Loucy (cell line): Measurements from ENCODE around the gene ZNF732.
"Not testable (repeated sequence)": the region's sequence is repeated elsewhere in the genome, so short reads cannot be mapped to it uniquely, and the experiment has no call there.

ENCODE experiments used
- H2AFZ ChIP-seq: fragments of 200-600 bp; sonication (generic); 2 replicates; pipeline ENCODE4 v1.6.0; 2016; ENCODE audit warnings: antibody characterized with exemption, mild to moderate bottlenecking, low read length, moderate library complexity
- H3F3A ChIP-seq: fragments of 200-600 bp; 2 replicates; pipeline ENCODE4 v1.6.0; 2016; ENCODE audit warnings: antibody characterized with exemption, low read depth, mild to moderate bottlenecking
- H3K27me3 ChIP-seq: fragments of 200-600 bp; sonication (generic); 2 replicates; pipeline ENCODE4 v1.6.1; 2014; ENCODE audit warnings: low read length, mild to moderate bottlenecking; ENCODE audit not compliant: insufficient read depth, poor library complexity, severe bottlenecking
- H3K36me3 ChIP-seq: fragments of 200-600 bp; sonication (generic); 2 replicates; pipeline ENCODE4 v1.6.1; 2016; ENCODE audit warnings: low read length; ENCODE audit not compliant: insufficient read depth
- H3K4me1 ChIP-seq: fragments of 200-600 bp; sonication (generic); 2 replicates; pipeline ENCODE4 v1.5.1; 2014; ENCODE audit warnings: low read length, mild to moderate bottlenecking; ENCODE audit not compliant: insufficient read depth, poor library complexity, severe bottlenecking
- H3K4me2 ChIP-seq: fragments of 200-600 bp; sonication (generic); 2 replicates; pipeline ENCODE4 v1.6.0; 2014; ENCODE audit warnings: antibody characterized with exemption, low read length, low read depth, mild to moderate bottlenecking; ENCODE audit not compliant: poor library complexity, severe bottlenecking
- H3K4me3 ChIP-seq: fragments of 200-600 bp; sonication (generic); 2 replicates; pipeline ENCODE4 v1.5.1; 2014; ENCODE audit warnings: low read length, mild to moderate bottlenecking, mixed read lengths; ENCODE audit not compliant: poor library complexity, severe bottlenecking
- H3K79me2 ChIP-seq: fragments of 200-600 bp; sonication (generic); 2 replicates; pipeline ENCODE4 v1.6.1; 2014; ENCODE audit warnings: low read length; ENCODE audit not compliant: insufficient read depth
- H3K9ac ChIP-seq: fragments of 200-600 bp; sonication (generic); 2 replicates; pipeline ENCODE4 v1.6.0; 2014; ENCODE audit warnings: mild to moderate bottlenecking, low read depth, low read length, moderate library complexity; ENCODE audit not compliant: poor library complexity, severe bottlenecking
- H3K9me2 ChIP-seq: fragments of 200-600 bp; sonication (generic); replicated peaks from 2 replicates; pipeline ENCODE4 v1.6.1; 2016; ENCODE audit warnings: low read depth, low read length, mixed read lengths
- H3K9me3 ChIP-seq: fragments of 200-600 bp; sonication (generic); 2 replicates; pipeline ENCODE4 v1.6.1; 2014; ENCODE audit warnings: mild to moderate bottlenecking, antibody characterized with exemption, low read length, low read depth; ENCODE audit not compliant: insufficient read depth
- H4K20me1 ChIP-seq: fragments of 200-600 bp; sonication (generic); 2 replicates; pipeline ENCODE4 v1.6.0; 2014; ENCODE audit warnings: antibody characterized with exemption, low read length, mild to moderate bottlenecking; ENCODE audit not compliant: insufficient read depth, poor library complexity, severe bottlenecking
- EZH2phosphoT487 ChIP-seq: fragments of 200-600 bp; IDR thresholded peaks from 2 replicates; pipeline ENCODE4 v1.6.1; 2018; ENCODE audit warnings: antibody characterized with exemption, mild to moderate bottlenecking, moderate library complexity, borderline replicate concordance
- TF ChIP-seq, protein P1 (sequence below): fragments of 200-600 bp; sonication (generic); conservative IDR thresholded peaks from 2 replicates; pipeline ENCODE4 v1.5.1; 2014; ENCODE audit warnings: mild to moderate bottlenecking, antibody characterized with exemption, low read length

ZNF732 gene

GRCh38 chr4:273309-274017 is 31.8 kb downstream of the ZNF732 start:
- Histone ChIP-seq H2AFZ (no peak overlapping the region), H3K27me3 (no peaks in the 10 kb centered on the region), H3K9me2 (no peaks in the 10 kb centered on the region), H3K4me3 (no peak overlapping the region), H3K36me3 (no peaks in the 10 kb centered on the region), H3K4me2 (no peak overlapping the region), H3K9ac (no peak overlapping the region), H4K20me1 (no peaks in the 10 kb centered on the region), H3K9me3 (peaks cover 75% of the 10 kb centered on the region), H3K4me1 (no peaks in the 10 kb centered on the region), H3F3A (no peaks in the 10 kb centered on the region), H3K79me2 (no peaks in the 10 kb centered on the region)
- TF ChIP-seq, protein P1, sequence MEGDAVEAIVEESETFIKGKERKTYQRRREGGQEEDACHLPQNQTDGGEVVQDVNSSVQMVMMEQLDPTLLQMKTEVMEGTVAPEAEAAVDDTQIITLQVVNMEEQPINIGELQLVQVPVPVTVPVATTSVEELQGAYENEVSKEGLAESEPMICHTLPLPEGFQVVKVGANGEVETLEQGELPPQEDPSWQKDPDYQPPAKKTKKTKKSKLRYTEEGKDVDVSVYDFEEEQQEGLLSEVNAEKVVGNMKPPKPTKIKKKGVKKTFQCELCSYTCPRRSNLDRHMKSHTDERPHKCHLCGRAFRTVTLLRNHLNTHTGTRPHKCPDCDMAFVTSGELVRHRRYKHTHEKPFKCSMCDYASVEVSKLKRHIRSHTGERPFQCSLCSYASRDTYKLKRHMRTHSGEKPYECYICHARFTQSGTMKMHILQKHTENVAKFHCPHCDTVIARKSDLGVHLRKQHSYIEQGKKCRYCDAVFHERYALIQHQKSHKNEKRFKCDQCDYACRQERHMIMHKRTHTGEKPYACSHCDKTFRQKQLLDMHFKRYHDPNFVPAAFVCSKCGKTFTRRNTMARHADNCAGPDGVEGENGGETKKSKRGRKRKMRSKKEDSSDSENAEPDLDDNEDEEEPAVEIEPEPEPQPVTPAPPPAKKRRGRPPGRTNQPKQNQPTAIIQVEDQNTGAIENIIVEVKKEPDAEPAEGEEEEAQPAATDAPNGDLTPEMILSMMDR = no peak
- no peak for TF ChIP-seq EZH2phosphoT487

DNA sequence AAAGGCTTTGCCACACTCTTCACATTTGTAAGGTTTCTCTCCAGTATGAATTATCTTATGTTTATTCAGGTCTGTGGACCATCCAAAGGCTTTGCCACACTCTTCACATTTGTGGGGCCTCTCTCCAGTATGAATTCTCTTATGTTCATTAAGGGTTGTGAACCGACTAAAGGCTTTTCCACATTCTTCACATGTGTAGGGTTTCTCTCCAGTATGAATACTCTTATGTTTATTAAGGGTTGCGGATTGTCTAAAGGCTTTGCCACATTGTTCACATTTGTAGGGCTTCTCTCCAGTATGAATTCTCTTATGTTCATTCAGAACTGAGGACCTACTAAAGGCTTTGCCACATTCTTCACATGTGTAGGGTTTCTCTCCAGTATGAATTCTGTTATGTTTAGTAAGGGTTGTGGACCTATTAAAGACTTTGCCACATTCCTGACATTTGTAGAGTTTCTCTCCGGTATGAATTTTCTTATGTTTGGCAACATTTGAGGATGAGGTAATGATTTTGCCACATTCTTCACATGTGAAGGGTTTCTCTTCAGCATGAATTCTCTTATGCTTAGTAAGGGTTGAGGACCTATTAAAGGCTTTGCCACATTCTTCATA is 33.7 kb downstream of the ZNF732 start:
- Histone ChIP-seq H2AFZ (no peak overlapping the region), H4K20me1 (no peaks in the 10 kb centered on the region), H3K9me3 (peaks cover 58% of the 10 kb centered on the region), H3F3A (no peaks in the 10 kb centered on the region), H3K9me2 (no peaks in the 10 kb centered on the region), H3K9ac (no peak overlapping the region), H3K36me3 (no peaks in the 10 kb centered on the region), H3K4me3 (no peak overlapping the region), H3K4me2 (no peak overlapping the region), H3K79me2 (no peaks in the 10 kb centered on the region), H3K4me1 (no peaks in the 10 kb centered on the region), H3K27me3 (no peaks in the 10 kb centered on the region)
- TF ChIP-seq, protein P1 = no peak
- TF ChIP-seq EZH2phosphoT487 = no peak

- H3K36me3 ChIP-seq, H3K9ac ChIP-seq, H3K4me3 ChIP-seq, H3F3A ChIP-seq, H3K27me3 ChIP-seq, H4K20me1 ChIP-seq, H3K9me2 ChIP-seq, H2AFZ ChIP-seq, H3K4me1 ChIP-seq, H3K79me2 ChIP-seq, H3K4me2 ChIP-seq: not testable (repeated sequence)
- H3K9me3 ChIP-seq = peaks cover 58% of the 10 kb centered on the region
- TF ChIP-seq, protein P1 = peak; percentile 45
These were observed 46.0 kb downstream of the ZNF732 start for GRCh38 chr4:259240-259639.
